GM23248 (cell line): Measurements from ENCODE around the gene KCNAB1.

Source experiments
- EZH2 ChIP-seq: fragments of 200-600 bp; sonication (generic); IDR thresholded peaks from 2 replicates; pipeline ENCODE4 v1.6.1; 2018; ENCODE audit warnings: antibody characterized with exemption, mild to moderate bottlenecking; ENCODE audit not compliant: insufficient read depth, poor library complexity, severe bottlenecking
- EZH2phosphoT487 ChIP-seq: fragments of 200-600 bp; sonication (generic); IDR thresholded peaks from 2 replicates; pipeline ENCODE4 v1.6.1; 2018; ENCODE audit warnings: antibody characterized with exemption, moderate library complexity, mild to moderate bottlenecking, low read depth; ENCODE audit not compliant: insufficient read depth

DNA sequence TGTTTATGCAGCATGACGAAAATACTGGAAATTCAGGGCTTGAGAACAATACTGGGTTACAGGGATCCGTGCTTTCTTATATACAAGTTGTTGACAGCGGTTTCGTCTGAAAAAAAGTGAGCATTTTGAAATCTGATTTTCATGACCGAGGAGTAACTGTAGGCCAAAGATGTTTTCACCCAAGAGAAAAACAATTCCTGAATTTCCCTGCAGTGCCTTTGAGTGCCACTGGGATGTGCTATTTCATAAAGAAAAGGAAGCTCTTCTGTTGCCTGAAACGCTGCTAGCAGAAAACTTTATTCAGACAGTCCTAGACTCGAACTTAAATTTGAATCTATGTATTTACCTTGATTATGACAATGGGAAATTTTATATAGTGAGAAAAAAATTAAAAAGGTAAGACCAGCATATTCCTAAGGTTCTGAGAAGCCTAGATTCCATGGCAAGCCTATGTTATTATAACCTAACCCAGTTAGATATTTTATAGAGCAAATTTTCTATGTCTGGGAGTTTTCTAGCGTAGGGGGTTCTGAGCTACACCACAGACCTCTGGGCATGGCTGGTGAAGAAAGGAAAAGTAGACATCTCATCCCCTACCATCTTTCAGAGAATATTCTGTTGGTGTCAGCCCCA is 30.2 kb downstream of the KCNAB1 start:
- no peak for TF ChIP-seq EZH2
- TF ChIP-seq EZH2phosphoT487 = no peak
